Upper lobe of left lung (tissue), 6 donors: ENCODE measurements around the gene ASTN2. TPM values are rescaled to one million over a fixed set of nuclear protein-coding genes. Genes with fewer than 3 reads are reported as not detected.

Experiments used
- ATAC-seq, 2 donors: fragments of 200-7000 bp; cut with Tn5 transposase; one replicate each; pipeline ENCODE4 v1.9.1; 2022; ENCODE audit warnings: mild to moderate bottlenecking in 2 of 2, moderate library complexity in 2 of 2; ENCODE audit not compliant: low FRiP score in 2 of 2
- DNase-seq, 2 donors: peaks; one replicate each; pipeline ENCODE4 v3.0.0-alpha.2; 2019 to 2020
- H3K27ac ChIP-seq, 4 donors: fragments of 200-600 bp; sonication (generic); one replicate each; pipeline ENCODE4 v1.5.1; 2016 to 2019
- H3K27me3 ChIP-seq, 4 donors: fragments of 200-600 bp; sonication (generic); one replicate each; pipeline ENCODE4 v1.5.1; 2017 to 2019
- H3K36me3 ChIP-seq, 4 donors: fragments of 200-600 bp; sonication (generic); one replicate each; pipeline ENCODE4 v1.5.1; 2016 to 2019
- H3K4me1 ChIP-seq, 4 donors: fragments of 200-600 bp; sonication (generic); one replicate each; pipeline ENCODE4 v1.5.1; 2018 to 2019
- H3K4me3 ChIP-seq, 4 donors: fragments of 200-600 bp; sonication (generic); one replicate each; pipeline ENCODE4 v1.5.1; 2017 to 2019; ENCODE audit warnings: mild to moderate bottlenecking in 2 of 4, moderate library complexity in 1 of 4
- H3K9me3 ChIP-seq, 4 donors: fragments of 200-600 bp; sonication (generic); one replicate each; pipeline ENCODE4 v1.5.1; 2018 to 2019
- EP300 ChIP-seq, 4 donors: sonication (generic); formaldehyde crosslinking; IDR thresholded peaks; one replicate each; pipeline ENCODE4 v1.5.1; 2017; ENCODE audit warnings: antibody characterized with exemption in 4 of 4, control low read depth in 2 of 4
- POLR2A ChIP-seq, 4 donors: fragments of 450-650 bp; IDR thresholded peaks; one replicate each; pipeline ENCODE4 v1.5.1; 2016 to 2017; ENCODE audit warnings: antibody characterized with exemption in 4 of 4, mild to moderate bottlenecking in 2 of 4
- POLR2AphosphoS5 ChIP-seq, 2 donors: sonication (generic); formaldehyde crosslinking; IDR thresholded peaks; one replicate each; pipeline ENCODE4 v1.5.1; 2017; ENCODE audit warnings: antibody characterized with exemption in 2 of 2
- WGBS, 2 donors: methylation state at CpG; one replicate each; pipeline ENCODE4 v1.1.5; 2017 to 2018; 5-methylcytosine and 5-hydroxymethylcytosine counted together
- total RNA-seq, 6 donors: library from RNA; depleted of rRNA in 4 of 6; stranded (reverse); fragments of >200 nt in 4 of 6; gene quantifications; one replicate each; pipeline versions ENCODE4 v1.1.0 to v1.2.1, GENCODE V29; 2016 to 2021
- TF ChIP-seq, protein P1 (sequence below), 6 experiments: fragments of 450-650 bp in 4 of 6; fragments of 200-600 bp in 2 of 6; sonication (generic) in 2 of 6; IDR thresholded peaks; one replicate each; pipeline ENCODE4 v1.5.1; 2016 to 2019; ENCODE audit warnings: antibody characterized with exemption in 6 of 6
- donor health status: DM: no; HTN: no; CAD: no; lungs with moderate emphysema.
- donor health status: DM: no; HTN: yes; CAD: no; lungs with severe emphysema.

ASTN2 gene
- total RNA-seq, 6 donors from 2014 or later = 2.0 to 7.5 (median 3.4) TPM

- DNase-seq (peak in 1 of 2 donors; percentile 65), ATAC-seq (no peak)
- peaks cover 0 to 29% (median 14%) of the 10 kb centered on the region in 4 donors for H3K27me3 ChIP-seq
- TF ChIP-seq POLR2AphosphoS5 (IDR thresholded peaks at IDR 0.05) (no peak), EP300 (IDR thresholded peaks at IDR 0.05) (no peak), POLR2A (IDR thresholded peaks at IDR 0.05) (no peak)
- TF ChIP-seq, protein P1, sequence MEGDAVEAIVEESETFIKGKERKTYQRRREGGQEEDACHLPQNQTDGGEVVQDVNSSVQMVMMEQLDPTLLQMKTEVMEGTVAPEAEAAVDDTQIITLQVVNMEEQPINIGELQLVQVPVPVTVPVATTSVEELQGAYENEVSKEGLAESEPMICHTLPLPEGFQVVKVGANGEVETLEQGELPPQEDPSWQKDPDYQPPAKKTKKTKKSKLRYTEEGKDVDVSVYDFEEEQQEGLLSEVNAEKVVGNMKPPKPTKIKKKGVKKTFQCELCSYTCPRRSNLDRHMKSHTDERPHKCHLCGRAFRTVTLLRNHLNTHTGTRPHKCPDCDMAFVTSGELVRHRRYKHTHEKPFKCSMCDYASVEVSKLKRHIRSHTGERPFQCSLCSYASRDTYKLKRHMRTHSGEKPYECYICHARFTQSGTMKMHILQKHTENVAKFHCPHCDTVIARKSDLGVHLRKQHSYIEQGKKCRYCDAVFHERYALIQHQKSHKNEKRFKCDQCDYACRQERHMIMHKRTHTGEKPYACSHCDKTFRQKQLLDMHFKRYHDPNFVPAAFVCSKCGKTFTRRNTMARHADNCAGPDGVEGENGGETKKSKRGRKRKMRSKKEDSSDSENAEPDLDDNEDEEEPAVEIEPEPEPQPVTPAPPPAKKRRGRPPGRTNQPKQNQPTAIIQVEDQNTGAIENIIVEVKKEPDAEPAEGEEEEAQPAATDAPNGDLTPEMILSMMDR (IDR thresholded peaks at IDR 0.05) = no peak
- H3K4me1 ChIP-seq = peaks cover 8 to 26% (median 12%) of the 10 kb centered on the region in 4 donors
- 3 to 9% methylated on average over 10 to 19 of the region's 24 CpGs for WGBS, 2 donors
- H3K36me3 ChIP-seq = no peaks in the 10 kb centered on the region
- H3K9me3 ChIP-seq = no peaks in the 10 kb centered on the region
- no peak overlapping the region for H3K4me3 ChIP-seq
- no peak overlapping the region for H3K27ac ChIP-seq
Observed at GRCh38 chr9:117412841-117413240, 2.0 kb downstream of the ASTN2 start.

GRCh38 chr9:117412006-117412715 lies 2.7 kb downstream of the ASTN2 start:
- H3K27me3 ChIP-seq = peaks cover 0 to 29% (median 14%) of the 10 kb centered on the region in 4 donors
- H3K27ac ChIP-seq = no peak overlapping the region
- peak in 1 of 2 donors; percentile 14 for DNase-seq
- WGBS, 2 donors = 32 to 42% methylated on average over 10 to 17 of the region's 17 CpGs
- no peaks in the 10 kb centered on the region for H3K9me3 ChIP-seq
- H3K36me3 ChIP-seq = no peaks in the 10 kb centered on the region
- no peak overlapping the region for H3K4me3 ChIP-seq
- no peak for ATAC-seq
- TF ChIP-seq POLR2A (IDR thresholded peaks at IDR 0.05) = no peak
- no peak for TF ChIP-seq EP300 (IDR thresholded peaks at IDR 0.05)
- no peak for TF ChIP-seq POLR2AphosphoS5 (IDR thresholded peaks at IDR 0.05)
- TF ChIP-seq, protein P1 (IDR thresholded peaks at IDR 0.05) = no peak
- peaks cover 8 to 26% (median 12%) of the 10 kb centered on the region in 4 donors for H3K4me1 ChIP-seq

GRCh38 chr9:117411547-117411946 lies 3.3 kb downstream of the ASTN2 start:
- Histone ChIP-seq H3K4me3 (no peak overlapping the region), H3K4me1 (peaks cover 8 to 26% (median 12%) of the 10 kb centered on the region in 4 donors), H3K27me3 (peaks cover 0 to 29% (median 14%) of the 10 kb centered on the region in 4 donors), H3K36me3 (no peaks in the 10 kb centered on the region), H3K27ac (no peak overlapping the region), H3K9me3 (no peaks in the 10 kb centered on the region)
- TF ChIP-seq, protein P1 (IDR thresholded peaks at IDR 0.05) = peak in 4 of 6 experiments; percentile 22 to 42 (median 34)
- TF ChIP-seq POLR2AphosphoS5 (IDR thresholded peaks at IDR 0.05) = no peak
- DNase-seq (no peak), ATAC-seq (peak in 1 of 2 donors; percentile 46)
- 9 to 11% methylated on average over 4 of the region's 4 CpGs for WGBS, 2 donors

DNA sequence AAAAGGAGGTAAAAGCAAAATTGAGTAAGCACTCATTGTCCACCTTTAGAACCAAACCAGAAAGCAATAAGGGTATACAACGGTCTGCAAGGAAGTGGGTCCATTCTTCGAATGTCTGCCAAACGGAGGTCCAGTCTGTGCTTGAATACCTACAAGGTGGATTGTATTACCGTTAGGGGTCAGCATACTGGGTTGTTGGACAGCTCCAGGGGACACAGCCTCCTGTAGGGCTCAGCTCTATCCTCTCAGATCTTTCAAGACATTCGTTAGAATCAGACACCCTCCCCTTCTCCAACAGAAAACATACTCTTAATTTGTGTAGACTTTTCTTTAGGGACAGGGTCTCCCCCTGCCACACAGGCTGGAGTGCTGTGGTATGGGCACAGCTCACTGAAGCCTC lies 5.5 kb downstream of the ASTN2 start:
- no peaks in the 10 kb centered on the region for H3K9me3 ChIP-seq
- 56 to 64% methylated on average over 5 of the region's 5 CpGs for WGBS, 2 donors
- H3K36me3 ChIP-seq = no peaks in the 10 kb centered on the region
- no peak overlapping the region for H3K4me3 ChIP-seq
- peaks cover 0 to 17% (median 7%) of the 10 kb centered on the region in 4 donors for H3K27me3 ChIP-seq
- peaks cover 3 to 14% (median 5%) of the 10 kb centered on the region in 4 donors for H3K4me1 ChIP-seq
- ATAC-seq (no peak), DNase-seq (no peak)
- no peak overlapping the region for H3K27ac ChIP-seq
- TF ChIP-seq, protein P1 (IDR thresholded peaks at IDR 0.05) = no peak
- TF ChIP-seq POLR2A (IDR thresholded peaks at IDR 0.05) = no peak
- TF ChIP-seq EP300 (IDR thresholded peaks at IDR 0.05) = no peak
- no peak for TF ChIP-seq POLR2AphosphoS5 (IDR thresholded peaks at IDR 0.05)
